Right atrium auricular region (tissue), 2 donors: ENCODE data around the gene TNNT1. TPM values are rescaled to one million over a fixed set of nuclear protein-coding genes. Genes with fewer than 3 reads are reported as not detected.

Experiments
- DNase-seq: peaks from one replicate; pipeline ENCODE4 v3.0.0-alpha.2; 2019; ENCODE audit warnings: low spot score
- H3K27ac ChIP-seq, 2 donors: fragments of 200-600 bp; sonication (generic); 1 replicate in 1 of 2; 2 replicates in 1 of 2; pipeline ENCODE4 v1.5.1; 2016 to 2019
- H3K27me3 ChIP-seq, 2 donors: fragments of 200-600 bp; sonication (generic); one replicate each; pipeline versions ENCODE4 v1.5.1 to v1.6.0; 2017 to 2019
- H3K36me3 ChIP-seq: fragments of 200-600 bp; sonication (generic); one replicate; pipeline ENCODE4 v1.5.1; 2016
- H3K4me1 ChIP-seq, 2 donors: fragments of 200-600 bp; sonication (generic); one replicate each; pipeline versions ENCODE4 v1.5.1 to v1.6.0; 2017 to 2019
- H3K4me3 ChIP-seq, 2 donors: fragments of 200-600 bp; sonication (generic); 1 replicate in 1 of 2; 2 replicates in 1 of 2; pipeline ENCODE4 v1.5.1; 2017 to 2019; ENCODE audit warnings: mild to moderate bottlenecking in 1 of 2, moderate library complexity in 1 of 2
- H3K9me3 ChIP-seq, 2 donors: fragments of 200-600 bp; sonication (generic); one replicate each; pipeline ENCODE4 v1.5.1; 2019
- total RNA-seq, 2 donors: library from RNA; depleted of rRNA; stranded (reverse); fragments of >200 nt; gene quantifications; one replicate each; pipeline ENCODE4 v1.1.0, GENCODE V29; 2016
- TF ChIP-seq, protein P1 (sequence below), 2 donors: fragments of 200-600 bp; sonication (generic); IDR thresholded peaks; one replicate each; pipeline ENCODE4 v1.5.1; 2019; ENCODE audit warnings: antibody characterized with exemption in 2 of 2

TNNT1 gene
- total RNA-seq, 2 donors from 2014 or later = 6.8 to 46.5 TPM

- H3K36me3 ChIP-seq = peaks cover under 1% of the 10 kb centered on the region
- no peaks in the 10 kb centered on the region for H3K9me3 ChIP-seq
- no peak overlapping the region for H3K27ac ChIP-seq
- TF ChIP-seq, protein P1, sequence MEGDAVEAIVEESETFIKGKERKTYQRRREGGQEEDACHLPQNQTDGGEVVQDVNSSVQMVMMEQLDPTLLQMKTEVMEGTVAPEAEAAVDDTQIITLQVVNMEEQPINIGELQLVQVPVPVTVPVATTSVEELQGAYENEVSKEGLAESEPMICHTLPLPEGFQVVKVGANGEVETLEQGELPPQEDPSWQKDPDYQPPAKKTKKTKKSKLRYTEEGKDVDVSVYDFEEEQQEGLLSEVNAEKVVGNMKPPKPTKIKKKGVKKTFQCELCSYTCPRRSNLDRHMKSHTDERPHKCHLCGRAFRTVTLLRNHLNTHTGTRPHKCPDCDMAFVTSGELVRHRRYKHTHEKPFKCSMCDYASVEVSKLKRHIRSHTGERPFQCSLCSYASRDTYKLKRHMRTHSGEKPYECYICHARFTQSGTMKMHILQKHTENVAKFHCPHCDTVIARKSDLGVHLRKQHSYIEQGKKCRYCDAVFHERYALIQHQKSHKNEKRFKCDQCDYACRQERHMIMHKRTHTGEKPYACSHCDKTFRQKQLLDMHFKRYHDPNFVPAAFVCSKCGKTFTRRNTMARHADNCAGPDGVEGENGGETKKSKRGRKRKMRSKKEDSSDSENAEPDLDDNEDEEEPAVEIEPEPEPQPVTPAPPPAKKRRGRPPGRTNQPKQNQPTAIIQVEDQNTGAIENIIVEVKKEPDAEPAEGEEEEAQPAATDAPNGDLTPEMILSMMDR (IDR thresholded peaks at IDR 0.05) = no peak
- H3K4me3 ChIP-seq = no peak overlapping the region
- peaks cover 0 to 9% of the 10 kb centered on the region in 2 donors for H3K4me1 ChIP-seq
- peaks cover 4 to 12% of the 10 kb centered on the region in 2 donors for H3K27me3 ChIP-seq
- DNase-seq = no peak
Observed at GRCh38 chr19:55141696-55142095, 7.3 kb downstream of the TNNT1 start.

GRCh38 chr19:55137915-55138314 is 11.1 kb downstream of the TNNT1 start:
- TF ChIP-seq, protein P1 (IDR thresholded peaks at IDR 0.05) = no peak
- Histone ChIP-seq H3K9me3 (no peaks in the 10 kb centered on the region), H3K4me1 (no peaks in the 10 kb centered on the region), H3K27me3 (no peaks in the 10 kb centered on the region), H3K4me3 (no peak overlapping the region), H3K36me3 (peaks cover 4% of the 10 kb centered on the region), H3K27ac (no peak overlapping the region)
- no peak for DNase-seq

- Histone ChIP-seq H3K27ac (no peak overlapping the region), H3K9me3 (no peaks in the 10 kb centered on the region)
- TF ChIP-seq, protein P1 (IDR thresholded peaks at IDR 0.05) = no peak
Observed at GRCh38 chr19:55136399-55137102, 12.5 kb downstream of the TNNT1 start.

GRCh38 chr19:55134736-55135135 is 14.3 kb downstream of the TNNT1 start:
- DNase-seq = no peak
- no peak overlapping the region for H3K4me3 ChIP-seq
- TF ChIP-seq, protein P1 (IDR thresholded peaks at IDR 0.05) = no peak
- no peaks in the 10 kb centered on the region for H3K27me3 ChIP-seq
- H3K27ac ChIP-seq = no peak overlapping the region
- H3K9me3 ChIP-seq = no peaks in the 10 kb centered on the region
- H3K4me1 ChIP-seq = no peaks in the 10 kb centered on the region
- H3K36me3 ChIP-seq = peaks cover 4% of the 10 kb centered on the region

More at GRCh38 chr19:55136399-55137102, 12.5 kb downstream of the TNNT1 start:
- H3K27me3 ChIP-seq = no peaks in the 10 kb centered on the region
- peaks cover 4% of the 10 kb centered on the region for H3K36me3 ChIP-seq
- no peaks in the 10 kb centered on the region for H3K4me1 ChIP-seq
- H3K4me3 ChIP-seq = no peak overlapping the region
- DNase-seq = no peak

GRCh38 chr19:55133639-55134444 is 15.2 kb downstream of the TNNT1 start:
- H3K4me3 ChIP-seq = no peak overlapping the region
- no peak for DNase-seq
- no peaks in the 10 kb centered on the region for H3K9me3 ChIP-seq
- H3K4me1 ChIP-seq = no peaks in the 10 kb centered on the region
- no peak overlapping the region for H3K27ac ChIP-seq
- no peaks in the 10 kb centered on the region for H3K27me3 ChIP-seq
- TF ChIP-seq, protein P1 (IDR thresholded peaks at IDR 0.05) = no peak
- peaks cover 4% of the 10 kb centered on the region for H3K36me3 ChIP-seq
